ENCODE results near the gene TRIM47.

GRCh38 chr17:75896415-75897159 is 18.2 kb upstream of the TRIM47 start, which contains the start of gene TRIM65:
- TF ChIP-seq CTCF (conservative IDR thresholded peaks at IDR 0.05; ENCODE audit: low read length) (peak; percentile 54), EZH2phosphoT487 (IDR thresholded peaks at IDR 0.05; ENCODE audit: borderline replicate concordance, low read depth, low read length) (no peak)
